Heart right ventricle (tissue), 16 donors: ENCODE data around the gene HNRNPAB. TPM values are rescaled to one million over a fixed set of nuclear protein-coding genes. Genes with fewer than 3 reads are reported as not detected.

Source experiments
- ATAC-seq, 8 donors: fragments of 200-7000 bp; cut with Tn5 transposase; one replicate each; pipeline ENCODE4 v1.9.1; 2020; ENCODE audit warnings: mild to moderate bottlenecking in 8 of 8, moderate library complexity in 8 of 8, moderate number of reproducible peaks in 1 of 8
- DNase-seq, 2 donors: peaks; one replicate each; pipeline ENCODE4 v3.0.0-alpha.2; 2020
- H3K27ac ChIP-seq, 10 donors: fragments of 200-600 bp; sonication (generic) in 2 of 10; one replicate each; pipeline versions ENCODE4 v1.5.0 to v1.8.0; 2020 to 2022; ENCODE audit warnings: mild to moderate bottlenecking in 3 of 10
- H3K27me3 ChIP-seq, 7 donors: fragments of 200-600 bp; one replicate each; pipeline ENCODE4 v1.8.0; 2021 to 2022; ENCODE audit warnings: mild to moderate bottlenecking in 2 of 7
- H3K36me3 ChIP-seq, 9 donors: fragments of 200-600 bp; sonication (generic) in 1 of 9; one replicate each; pipeline versions ENCODE4 v1.5.0 to v1.8.0; 2020 to 2022; ENCODE audit warnings: mild to moderate bottlenecking in 2 of 9
- H3K4me1 ChIP-seq, 9 donors: fragments of 200-600 bp; sonication (generic) in 1 of 9; one replicate each; pipeline versions ENCODE4 v1.5.0 to v1.8.0; 2020 to 2022; ENCODE audit warnings: mild to moderate bottlenecking in 4 of 9
- H3K4me3 ChIP-seq, 10 donors: fragments of 200-600 bp; sonication (generic) in 2 of 10; one replicate each; pipeline versions ENCODE4 v1.5.0 to v1.8.0; 2020 to 2022; ENCODE audit warnings: mild to moderate bottlenecking in 7 of 10, moderate library complexity in 2 of 10
- H3K9me3 ChIP-seq, 11 donors: fragments of 200-600 bp in 10 of 11; sonication (generic) in 2 of 11; one replicate each; pipeline versions ENCODE4 v1.5.0 to v1.8.0; 2013 to 2022; ENCODE audit warnings: mild to moderate bottlenecking in 2 of 11, control low read depth in 1 of 11, moderate library complexity in 1 of 11
- WGBS, 2 donors: extraction: QIAGEN DNeasy Blood & Tissue Kit; methylation state at CpG; one replicate each; pipeline ENCODE4 v1.1.7; 2013; ENCODE audit warnings: inconsistent platforms in 1 of 2; 5-methylcytosine and 5-hydroxymethylcytosine counted together
- intact Hi-C, 10 donors: fragments of 100-400 bp; cut with DNase I; formaldehyde crosslinking; loops; one replicate each; pipeline versions ENCODE4 v1.11.1 to v1.14.2; 2022
- polyA plus RNA-seq, 2 donors: library from polyadenylated mRNA; stranded (reverse); fragments of 200-250 nt; gene quantifications; one replicate each; pipeline ENCODE4 v1.2.3, GENCODE V29; 2013
- total RNA-seq, 10 donors: library from RNA; stranded (reverse); fragmentation: NEBNext Ultra II Directional in 3 of 10; extraction: Animal tissue kit (Norgen Biotek cat#: 25700) in 3 of 10; gene quantifications; one replicate each; pipeline versions ENCODE4 v1.2.1 to v1.2.4, GENCODE V29; 2021 to 2023
- TF ChIP-seq, protein P1 (sequence below), 9 donors: fragments of 200-600 bp; sonication (generic) in 2 of 9; IDR thresholded peaks; one replicate each; pipeline versions ENCODE4 v1.5.0 to v1.8.0; 2021 to 2022; ENCODE audit warnings: antibody characterized with exemption in 9 of 9, mild to moderate bottlenecking in 5 of 9, moderate library complexity in 1 of 9
- donor health status: Arrhythmogenic right ventricular cardiomyopathy.
- donor health status: ischemic (EF 13 %, LVEDD 7.1; RV severe dilation, severe dysfunction).
- donor health status: healthy with polysubstance abuse.
- donor health status: DM: no; HTN: yes; CAD: no.
- donor health status: DM: no; HTN: no; CAD: no.
- donor health status: ischemic (EF 25% LVEDD 6.9; RV normal size, moderate dysfunction).
- donor health status: ischemic (EF 25% LVEDD 5.7; RV mildly dilated, moderate dysfunction).
- donor health status: healthy.
- donor health status: DM: yes; HTN: yes; CAD: no.
- donor health status: Ischemic cardiomyopathy.
- donor health status: ischemic (EF 35%, LVEDD 5.7; RV mildly dilated, moderate dysfunction).
- donor health status: nonischemic (EF 11% LVEDD 7.7; RV severe dilation, severe dysfunction).
- donor health status: DM: yes; HTN: yes; CAD: no.
- donor health status: PGD.
- donor health status: ischemic (EF 29% LVEDD 5.4; RV normal size, mild dysfunction).
- donor health status: nonischemic (EF 23%, LVEDD 6.1; RV moderate dilation, normal function).

HNRNPAB gene
- total and polyA plus RNA-seq, 12 donors, result 70.8 to 140 (median 81.9) TPM

DNA sequence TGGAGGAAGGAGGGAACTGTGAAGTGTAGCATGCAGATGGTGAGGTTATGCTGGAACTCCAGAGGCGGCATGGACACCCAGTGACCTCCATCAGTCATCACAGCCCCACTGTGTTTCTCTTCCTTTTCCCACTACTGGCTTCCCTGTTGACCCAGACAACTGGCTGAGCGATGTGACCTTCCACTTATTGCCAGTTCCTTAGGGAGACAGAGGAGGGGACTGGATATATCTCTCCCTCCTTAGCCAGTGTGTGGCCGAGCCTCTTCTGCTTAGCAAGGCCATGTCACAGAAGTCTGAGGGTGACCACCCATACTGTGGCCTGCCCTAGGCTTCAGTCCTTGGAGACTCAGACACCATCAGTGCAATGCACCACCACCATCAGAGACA, 31.2 kb downstream of the HNRNPAB start:
- Histone ChIP-seq H3K9me3 (no peaks in the 10 kb centered on the region), H3K27ac (no peak overlapping the region), H3K4me1 (peaks cover 25 to 88% (median 51%) of the 10 kb centered on the region in 9 donors), H3K36me3 (peaks cover 0 to 8% (median 0%) of the 10 kb centered on the region in 9 donors), H3K4me3 (no peak overlapping the region), H3K27me3 (no peaks in the 10 kb centered on the region)
- ATAC-seq (no peak), DNase-seq (no peak)
- WGBS, 2 donors, result 78 to 82% methylated on average over 3 of the region's 3 CpGs
- intact Hi-C loops, result no loop called here
- TF ChIP-seq, protein P1, sequence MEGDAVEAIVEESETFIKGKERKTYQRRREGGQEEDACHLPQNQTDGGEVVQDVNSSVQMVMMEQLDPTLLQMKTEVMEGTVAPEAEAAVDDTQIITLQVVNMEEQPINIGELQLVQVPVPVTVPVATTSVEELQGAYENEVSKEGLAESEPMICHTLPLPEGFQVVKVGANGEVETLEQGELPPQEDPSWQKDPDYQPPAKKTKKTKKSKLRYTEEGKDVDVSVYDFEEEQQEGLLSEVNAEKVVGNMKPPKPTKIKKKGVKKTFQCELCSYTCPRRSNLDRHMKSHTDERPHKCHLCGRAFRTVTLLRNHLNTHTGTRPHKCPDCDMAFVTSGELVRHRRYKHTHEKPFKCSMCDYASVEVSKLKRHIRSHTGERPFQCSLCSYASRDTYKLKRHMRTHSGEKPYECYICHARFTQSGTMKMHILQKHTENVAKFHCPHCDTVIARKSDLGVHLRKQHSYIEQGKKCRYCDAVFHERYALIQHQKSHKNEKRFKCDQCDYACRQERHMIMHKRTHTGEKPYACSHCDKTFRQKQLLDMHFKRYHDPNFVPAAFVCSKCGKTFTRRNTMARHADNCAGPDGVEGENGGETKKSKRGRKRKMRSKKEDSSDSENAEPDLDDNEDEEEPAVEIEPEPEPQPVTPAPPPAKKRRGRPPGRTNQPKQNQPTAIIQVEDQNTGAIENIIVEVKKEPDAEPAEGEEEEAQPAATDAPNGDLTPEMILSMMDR (IDR thresholded peaks at IDR 0.05), result no peak

DNA sequence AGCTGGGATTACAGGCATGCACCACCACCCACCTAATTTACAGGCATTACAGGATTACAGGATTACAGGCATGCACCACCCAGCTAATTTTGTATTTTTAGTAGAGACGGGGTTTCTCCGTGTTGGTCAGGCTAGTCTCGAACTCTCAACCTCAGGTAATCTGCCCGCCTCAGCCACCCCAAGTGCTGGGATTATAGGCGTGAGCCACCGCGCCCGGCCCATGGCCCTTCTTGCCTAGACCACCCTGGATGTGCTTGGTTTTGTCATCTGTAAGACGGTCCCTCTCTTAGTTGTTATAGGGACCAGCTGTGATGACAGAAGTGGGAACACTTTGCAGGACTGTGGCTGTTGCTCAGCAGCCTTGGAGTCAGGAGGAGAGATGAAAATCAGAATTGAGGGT, 31.8 kb downstream of the HNRNPAB start:
- H3K4me1 ChIP-seq, result peaks cover 20 to 88% (median 45%) of the 10 kb centered on the region in 9 donors
- 90 to 93% methylated on average over 9 of the region's 9 CpGs for WGBS, 2 donors
- TF ChIP-seq, protein P1 (IDR thresholded peaks at IDR 0.05), result no peak
- no peak overlapping the region for H3K4me3 ChIP-seq
- intact Hi-C loops, result loop anchor here in 1 of 10 donors (2.0 kb wide), 1 partner anchor 355 kb away; the partner anchor contains the start of gene COL23A1
- peak overlapping the region in 6 of 10 donors; percentile 15 to 90 (median 54) for H3K27ac ChIP-seq
- H3K27me3 ChIP-seq, result no peaks in the 10 kb centered on the region
- peaks cover 0 to 2% (median 0%) of the 10 kb centered on the region in 9 donors for H3K36me3 ChIP-seq
- ATAC-seq (no peak), DNase-seq (no peak)
- H3K9me3 ChIP-seq, result no peaks in the 10 kb centered on the region

DNA sequence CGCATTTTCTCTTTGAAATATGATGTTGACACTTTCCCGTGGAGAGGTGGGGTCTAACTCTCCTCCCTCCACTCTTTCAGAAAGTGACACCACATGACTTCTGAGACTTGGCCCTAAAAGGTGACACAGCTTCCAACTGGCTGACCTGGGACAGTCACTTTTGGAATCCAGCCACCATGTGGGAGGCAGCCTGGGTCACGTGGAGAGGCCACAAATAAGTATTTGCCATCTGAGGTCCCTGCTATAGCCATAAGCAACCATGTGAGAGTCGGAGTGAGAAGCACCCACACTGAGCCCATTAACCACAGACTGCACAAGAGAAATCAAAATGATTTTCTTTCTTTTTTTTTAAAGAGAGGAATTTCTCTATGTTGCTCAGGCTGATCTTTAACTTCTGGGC, 32.3 kb downstream of the HNRNPAB start:
- intact Hi-C loops, result loop anchor here in 1 of 10 donors (2.0 kb wide), 1 partner anchor 354 kb away; the partner anchor contains the start of gene COL23A1
- Histone ChIP-seq H3K27ac (peak overlapping the region in 7 of 10 donors; percentile 15 to 90 (median 45)), H3K9me3 (no peaks in the 10 kb centered on the region), H3K36me3 (no peaks in the 10 kb centered on the region), H3K4me1 (peaks cover 14 to 88% (median 41%) of the 10 kb centered on the region in 9 donors), H3K4me3 (no peak overlapping the region), H3K27me3 (no peaks in the 10 kb centered on the region)
- TF ChIP-seq, protein P1 (IDR thresholded peaks at IDR 0.05), result no peak
- 24 to 48% methylated on average over 4 of the region's 4 CpGs for WGBS, 2 donors
- ATAC-seq, result peak in 6 of 8 donors; percentile 10 to 64 (median 47)
- DNase-seq, result peak in 1 of 2 donors; percentile 72

DNA sequence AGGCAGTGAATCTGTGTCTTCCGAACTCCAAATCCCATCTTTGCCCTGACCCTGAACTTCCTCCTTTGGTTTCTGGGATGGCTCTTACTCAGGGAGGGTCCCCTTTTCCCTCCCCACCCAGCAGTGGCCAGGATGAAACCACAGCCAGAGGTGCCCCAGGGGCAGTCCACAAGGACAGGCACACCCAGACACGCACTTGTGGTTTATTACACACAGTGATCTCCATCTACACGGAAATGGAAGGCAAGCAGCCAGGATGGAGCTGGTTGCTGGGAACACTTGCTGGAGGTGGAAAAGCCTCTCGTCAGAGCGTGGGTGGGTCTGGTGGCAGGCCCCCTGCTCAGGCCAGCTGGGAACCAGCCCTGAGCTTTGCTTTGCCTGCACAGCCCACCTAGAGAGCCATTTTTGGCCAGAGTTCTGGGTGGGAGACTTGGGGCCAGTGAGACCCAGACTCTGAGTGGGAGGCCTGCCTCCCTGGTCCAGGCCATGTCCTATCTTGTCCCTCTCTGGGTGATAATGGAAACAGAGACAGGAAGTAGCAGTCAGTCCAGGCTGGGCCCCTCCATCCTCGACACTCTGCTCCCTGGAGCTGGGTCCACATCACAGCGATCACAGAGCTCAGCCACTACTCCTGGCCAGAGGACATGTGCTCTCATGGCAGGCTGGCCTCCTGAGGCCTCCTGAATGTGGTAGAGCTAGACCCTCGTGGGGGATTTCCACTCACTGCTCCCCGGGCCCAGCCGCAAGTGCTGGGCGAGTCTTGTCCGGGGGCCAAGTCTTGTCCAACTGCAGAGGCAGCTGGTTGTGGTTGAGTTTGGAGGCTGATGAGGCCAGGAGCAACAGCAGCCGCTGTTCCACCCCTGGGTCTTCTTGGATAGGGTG, 33.3 kb downstream of the HNRNPAB start:
- WGBS, 2 donors, result 67 to 68% methylated on average over 13 of the region's 13 CpGs
- Histone ChIP-seq H3K9me3 (no peaks in the 10 kb centered on the region), H3K27me3 (no peaks in the 10 kb centered on the region), H3K36me3 (no peaks in the 10 kb centered on the region), H3K27ac (peak overlapping the region in 5 of 10 donors; percentile 45 to 90 (median 78)), H3K4me3 (no peak overlapping the region), H3K4me1 (peaks cover 15 to 95% (median 45%) of the 10 kb centered on the region in 9 donors)
- TF ChIP-seq, protein P1 (IDR thresholded peaks at IDR 0.05), result no peak
- intact Hi-C loops, result loop anchor here in 1 of 10 donors (2.0 kb wide), 1 partner anchor 353 kb away; the partner anchor contains the start of gene COL23A1
- no peak for DNase-seq
- ATAC-seq, result no peak
